HG03135 (cell line): ENCODE data around the gene STX4.

Experiments
- ATAC-seq: cut with Tn5 transposase; IDR thresholded peaks from one replicate; pipeline ENCODE4 v1.9.1; 2021; ENCODE audit warnings: mild to moderate bottlenecking, moderate library complexity; ENCODE audit not compliant: unreplicated experiment

The STX4 gene, protein sequence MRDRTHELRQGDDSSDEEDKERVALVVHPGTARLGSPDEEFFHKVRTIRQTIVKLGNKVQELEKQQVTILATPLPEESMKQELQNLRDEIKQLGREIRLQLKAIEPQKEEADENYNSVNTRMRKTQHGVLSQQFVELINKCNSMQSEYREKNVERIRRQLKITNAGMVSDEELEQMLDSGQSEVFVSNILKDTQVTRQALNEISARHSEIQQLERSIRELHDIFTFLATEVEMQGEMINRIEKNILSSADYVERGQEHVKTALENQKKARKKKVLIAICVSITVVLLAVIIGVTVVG

DNA sequence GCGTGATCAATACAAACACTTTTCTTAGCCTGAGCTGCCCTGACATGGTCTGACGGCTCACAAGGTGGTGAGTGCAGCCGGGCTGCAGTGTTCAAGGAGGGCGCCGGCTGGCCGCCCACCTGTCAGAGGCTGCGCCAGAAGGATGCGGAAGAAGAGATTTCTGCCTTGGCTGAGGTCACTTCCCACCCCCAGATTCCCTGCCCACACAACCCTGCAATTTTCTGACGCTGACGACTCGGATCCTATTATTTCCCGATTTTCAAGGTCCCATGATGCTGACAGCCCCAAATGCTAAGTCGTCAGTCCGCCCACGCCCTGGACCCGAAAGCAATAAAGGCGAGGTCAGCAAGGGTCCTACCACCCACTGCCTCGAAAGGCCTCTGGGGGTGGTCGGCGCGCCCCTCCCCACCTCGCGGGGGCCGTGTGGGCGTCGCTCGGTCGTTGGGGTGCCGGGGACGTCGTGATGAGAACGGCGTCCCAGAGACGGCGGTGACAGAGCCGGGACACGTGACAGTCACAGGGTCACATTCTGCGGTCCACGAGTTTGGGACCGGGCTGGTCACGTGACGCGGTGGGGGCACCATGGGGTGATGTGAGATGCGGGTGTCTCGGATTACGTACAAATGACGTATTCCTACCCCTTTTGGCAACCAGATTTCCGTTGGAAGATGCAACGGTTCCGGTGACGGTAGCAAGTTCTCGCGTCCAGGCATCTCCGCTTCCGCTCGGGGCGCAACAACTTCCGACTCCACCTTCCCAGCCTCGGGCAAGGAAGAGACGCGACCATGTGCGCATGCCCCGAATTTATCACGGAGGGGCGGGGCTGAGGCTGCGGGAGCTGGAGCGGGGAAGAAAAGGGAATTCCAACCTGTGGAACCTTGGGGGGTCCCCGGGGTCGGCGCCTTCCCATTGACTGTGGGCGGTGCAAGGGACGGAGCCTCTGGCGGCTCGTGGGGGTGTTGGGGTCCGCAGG lies at the start of gene STX4:
TSS of gene STX4 (plus strand) at position 823 of the 973 bp plus-strand sequence. CDS start 248 bp downstream, outside the sequence.
- peak; percentile 71 for ATAC-seq

DNA sequence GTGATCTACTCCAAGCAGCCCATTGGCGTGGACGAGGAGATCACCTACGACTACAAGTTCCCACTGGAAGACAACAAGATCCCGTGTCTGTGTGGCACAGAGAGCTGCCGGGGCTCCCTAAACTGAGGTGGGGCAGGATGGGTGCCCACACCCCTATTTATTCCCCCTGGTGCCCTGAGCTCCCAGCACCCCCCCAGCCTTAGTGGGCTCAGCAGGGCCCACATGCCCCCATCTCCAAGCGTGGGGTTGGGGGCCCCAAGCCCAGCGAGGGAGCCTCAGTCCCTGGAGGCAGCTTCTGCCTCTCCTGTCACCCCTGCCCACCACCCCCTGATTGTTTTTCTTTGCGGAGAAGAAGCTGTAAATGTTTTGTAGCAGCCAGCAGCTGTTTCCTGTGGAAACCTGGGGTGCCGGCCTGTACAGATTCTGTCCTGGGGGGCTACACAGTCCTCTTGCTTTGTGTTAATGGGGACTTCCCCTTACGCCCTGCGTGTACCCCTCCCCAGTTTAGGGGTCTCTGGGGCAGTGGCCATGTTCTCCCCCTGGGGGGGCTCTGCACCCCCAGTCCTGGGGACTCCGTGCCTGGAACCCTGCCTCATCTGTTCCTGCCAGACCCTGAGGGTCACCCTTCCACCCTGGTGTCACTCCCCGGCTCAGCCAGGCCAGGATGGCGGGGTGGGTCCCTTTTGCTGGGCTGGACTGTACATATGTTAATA lies 49.3 kb upstream of the STX4 start:
- no peak for ATAC-seq

DNA sequence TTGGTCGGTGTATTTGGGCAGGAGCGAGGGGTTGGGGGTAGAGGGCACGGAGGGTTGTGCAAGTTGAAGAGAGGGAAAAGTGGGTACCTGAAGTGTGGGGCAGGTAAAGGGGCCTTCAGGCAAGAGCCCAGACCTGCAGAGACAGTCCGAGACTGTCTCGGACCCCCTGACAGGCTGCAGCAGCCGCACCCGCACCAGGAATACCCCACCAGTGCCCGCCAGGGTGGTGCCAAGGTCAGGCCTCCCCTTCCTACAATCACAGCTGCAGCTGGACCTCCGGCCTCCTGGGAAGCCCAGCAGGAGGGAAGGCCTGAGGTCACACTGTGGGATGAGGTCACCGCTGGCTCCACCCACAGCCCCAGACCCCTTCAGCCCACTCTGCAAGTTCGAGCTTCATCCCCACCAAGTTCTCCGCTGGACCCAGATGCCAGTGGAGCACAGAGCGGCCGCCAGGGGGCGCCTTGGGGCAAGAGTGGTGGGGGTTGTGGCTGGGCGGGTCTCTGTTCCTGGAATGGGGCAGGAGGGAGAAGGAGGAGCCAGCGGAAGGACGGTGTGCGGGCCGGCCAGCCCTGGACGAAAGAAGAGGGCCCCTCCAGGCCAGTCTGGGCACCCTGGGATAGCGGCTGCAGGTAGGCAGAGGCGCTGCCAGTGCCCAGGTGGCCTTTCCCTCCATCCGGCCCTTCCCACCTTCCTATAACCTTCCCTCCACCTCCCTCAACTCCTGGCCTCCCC lies 48.5 kb upstream of the STX4 start, which contains the start of gene HSD3B7:
TSS of gene HSD3B7 (plus strand) at position 539 of the 732 bp plus-strand sequence. CDS start 452 bp downstream, outside the sequence.
- no peak for ATAC-seq

DNA sequence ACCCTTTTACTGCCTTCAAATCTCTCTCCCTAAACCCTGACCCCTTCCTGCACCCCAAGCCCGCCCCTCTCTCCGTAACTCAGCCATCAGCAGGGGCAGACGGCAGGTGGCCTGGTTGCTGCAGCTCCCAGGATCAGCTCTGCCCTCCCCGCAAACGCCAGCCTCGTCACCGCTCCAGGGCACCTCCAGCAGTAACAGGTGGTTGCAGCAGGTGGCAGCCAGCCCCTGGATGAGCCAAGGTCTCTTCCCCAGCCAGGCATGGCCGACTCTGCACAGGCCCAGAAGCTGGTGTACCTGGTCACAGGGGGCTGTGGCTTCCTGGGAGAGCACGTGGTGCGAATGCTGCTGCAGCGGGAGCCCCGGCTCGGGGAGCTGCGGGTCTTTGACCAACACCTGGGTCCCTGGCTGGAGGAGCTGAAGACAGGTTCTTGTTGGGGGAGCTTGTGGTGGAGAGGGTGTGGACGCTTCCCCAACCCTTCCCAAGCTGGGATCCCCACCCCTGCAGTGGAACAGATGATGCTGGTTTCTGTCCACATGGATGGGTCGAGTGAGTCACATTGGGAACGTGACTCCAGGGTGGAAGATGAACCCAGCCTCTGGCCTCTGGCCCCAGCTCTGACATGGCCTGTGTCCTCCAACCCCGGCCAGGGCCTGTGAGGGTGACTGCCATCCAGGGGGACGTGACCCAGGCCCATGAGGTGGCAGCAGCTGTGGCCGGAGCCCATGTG lies 47.8 kb upstream of the STX4 start:
- no peak for ATAC-seq

GRCh38 chr16:30986129-30986991 lies 47.0 kb upstream of the STX4 start:
- ATAC-seq = no peak

DNA sequence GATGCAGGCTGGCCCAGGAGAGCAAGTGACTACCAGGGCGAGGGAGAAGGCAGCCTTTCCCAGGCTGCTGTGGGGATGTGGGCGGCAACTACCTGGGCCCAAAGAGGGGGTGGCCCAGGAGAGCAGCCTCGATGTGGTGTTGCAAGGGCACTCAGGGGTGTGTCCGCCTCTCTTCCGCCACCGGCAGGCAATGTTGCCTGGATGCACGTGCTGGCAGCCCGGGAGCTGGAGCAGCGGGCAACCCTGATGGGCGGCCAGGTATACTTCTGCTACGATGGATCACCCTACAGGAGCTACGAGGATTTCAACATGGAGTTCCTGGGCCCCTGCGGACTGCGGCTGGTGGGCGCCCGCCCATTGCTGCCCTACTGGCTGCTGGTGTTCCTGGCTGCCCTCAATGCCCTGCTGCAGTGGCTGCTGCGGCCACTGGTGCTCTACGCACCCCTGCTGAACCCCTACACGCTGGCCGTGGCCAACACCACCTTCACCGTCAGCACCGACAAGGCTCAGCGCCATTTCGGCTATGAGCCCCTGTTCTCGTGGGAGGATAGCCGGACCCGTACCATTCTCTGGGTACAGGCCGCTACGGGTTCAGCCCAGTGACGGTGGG lies 45.7 kb upstream of the STX4 start:
- no peak for ATAC-seq

DNA sequence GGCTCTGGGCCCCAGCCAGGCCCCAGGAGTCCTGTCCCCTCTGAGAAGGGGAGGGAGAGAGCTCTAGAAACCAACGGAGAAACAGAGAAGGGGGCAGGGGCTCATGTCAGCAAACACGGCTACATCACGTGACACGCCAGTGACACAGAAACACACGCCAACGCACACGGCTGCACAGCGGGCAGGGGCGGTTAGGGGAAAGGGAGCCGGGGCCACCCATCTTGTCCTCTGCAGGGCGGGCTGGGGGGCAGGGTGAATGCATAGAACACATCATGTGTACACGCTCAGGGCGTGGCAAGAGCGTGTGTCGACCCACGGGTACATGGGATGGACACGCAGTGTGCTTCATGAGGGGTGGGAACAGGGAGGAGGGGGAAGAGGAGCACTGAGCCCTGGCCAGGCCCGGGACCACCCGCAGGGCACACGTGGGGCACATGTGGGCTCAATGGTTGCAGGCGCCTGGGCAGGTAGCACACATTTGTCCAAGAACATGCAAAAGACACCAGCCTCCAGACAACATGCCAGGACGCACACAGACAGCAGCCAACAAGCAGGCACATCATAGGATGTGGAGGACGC lies 43.8 kb upstream of the STX4 start:
- no peak for ATAC-seq

- ATAC-seq = no peak
Observed at GRCh38 chr16:30990105-30990504, 43.3 kb upstream of the STX4 start.

DNA sequence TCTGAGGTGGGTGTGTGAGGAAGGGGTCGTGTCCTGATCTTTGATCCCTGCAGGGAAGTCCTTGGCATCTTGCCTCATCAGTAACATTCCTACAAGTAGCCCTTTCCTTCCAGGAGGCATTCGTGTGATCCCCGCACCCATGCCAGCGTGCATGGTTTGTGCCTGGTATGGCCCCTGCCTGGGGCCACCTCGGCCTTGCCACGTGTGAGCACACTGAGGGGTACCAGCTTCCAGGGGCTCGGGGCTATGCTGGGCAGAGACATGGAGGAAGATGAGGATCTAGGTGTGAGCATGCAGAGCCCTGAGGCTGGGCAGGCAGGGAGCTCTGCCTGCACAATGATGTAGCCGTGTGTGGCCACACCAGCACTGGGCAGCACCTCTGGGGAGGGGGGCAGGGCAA lies 42.3 kb upstream of the STX4 start:
- ATAC-seq = no peak

GRCh38 chr16:30992276-30992780 lies 41.0 kb upstream of the STX4 start:
- no peak for ATAC-seq

- no peak for ATAC-seq
Observed at GRCh38 chr16:30992931-30993816, 40.2 kb upstream of the STX4 start.

DNA sequence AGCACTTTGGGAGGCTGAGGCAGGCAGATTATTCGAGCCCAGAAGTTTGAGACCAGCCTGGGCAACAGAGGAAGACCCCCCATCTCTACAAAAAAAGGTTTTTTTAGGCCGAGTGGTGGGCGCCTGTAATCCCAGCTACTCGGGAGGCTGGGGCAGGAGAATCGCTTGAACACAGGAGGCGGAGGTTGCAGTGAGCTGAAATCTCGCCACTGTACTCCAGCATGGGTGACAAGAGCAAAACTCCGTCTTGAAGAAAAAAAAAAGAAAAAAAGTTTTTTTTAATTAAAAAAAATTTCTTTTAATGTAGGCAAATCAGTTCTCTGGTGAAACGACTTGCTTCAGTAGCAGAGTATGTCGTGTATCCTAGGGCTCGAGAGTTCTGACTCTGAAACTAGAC lies 37.4 kb upstream of the STX4 start:
- ATAC-seq = no peak

- no peak for ATAC-seq
Observed at GRCh38 chr16:30996324-30996984, 36.9 kb upstream of the STX4 start.

GRCh38 chr16:30996985-30997724 lies 36.2 kb upstream of the STX4 start:
- ATAC-seq = peak; percentile 85
